Suprapubic skin (tissue), 4 donors: ENCODE results near the gene GPR50. TPM values are rescaled to one million over a fixed set of nuclear protein-coding genes. Genes with fewer than 3 reads are reported as not detected.

Source experiments
- DNase-seq, 2 donors: peaks; one replicate each; pipeline ENCODE4 v3.0.0-alpha.2; 2019; ENCODE audit warnings: low spot score in 2 of 2
- H3K27ac ChIP-seq: fragments of 200-600 bp; sonication (generic); one replicate; pipeline ENCODE4 v1.5.1; 2019
- H3K27me3 ChIP-seq: fragments of 200-600 bp; sonication (generic); one replicate; pipeline ENCODE4 v1.5.1; 2019
- H3K36me3 ChIP-seq: fragments of 200-600 bp; sonication (generic); one replicate; pipeline ENCODE4 v1.5.1; 2019
- H3K4me1 ChIP-seq: fragments of 200-600 bp; sonication (generic); one replicate; pipeline ENCODE4 v1.5.1; 2019
- H3K4me3 ChIP-seq: fragments of 200-600 bp; sonication (generic); one replicate; pipeline ENCODE4 v1.5.1; 2019; ENCODE audit warnings: mild to moderate bottlenecking
- H3K9me3 ChIP-seq: fragments of 200-600 bp; sonication (generic); one replicate; pipeline ENCODE4 v1.5.1; 2019
- CTCF ChIP-seq, 2 donors: fragments of 200-600 bp in 1 of 2; fragments of 450-650 bp in 1 of 2; sonication (generic) in 1 of 2; IDR thresholded peaks; one replicate each; pipeline ENCODE4 v1.5.1; 2016 to 2019; ENCODE audit warnings: antibody characterized with exemption in 2 of 2, mild to moderate bottlenecking in 1 of 2, moderate library complexity in 1 of 2
- EP300 ChIP-seq: sonication (generic); formaldehyde crosslinking; IDR thresholded peaks from one replicate; pipeline ENCODE4 v1.6.1; 2017; ENCODE audit warnings: antibody characterized with exemption
- POLR2A ChIP-seq, 2 donors: fragments of 450-650 bp; IDR thresholded peaks; one replicate each; pipeline ENCODE4 v1.6.1; 2017; ENCODE audit warnings: antibody characterized with exemption in 2 of 2, mild to moderate bottlenecking in 2 of 2, moderate library complexity in 2 of 2
- POLR2AphosphoS5 ChIP-seq, 3 donors: sonication (generic); formaldehyde crosslinking; IDR thresholded peaks; one replicate each; pipeline ENCODE4 v1.6.1; 2017; ENCODE audit warnings: antibody characterized with exemption in 3 of 3
- WGBS: methylation state at CpG from one replicate; pipeline ENCODE4 v1.1.5; 2018; 5-methylcytosine and 5-hydroxymethylcytosine counted together
- total RNA-seq, 4 donors: library from RNA; depleted of rRNA; stranded (reverse); fragments of >200 nt; gene quantifications; one replicate each; pipeline ENCODE4 v1.1.0, GENCODE V29; 2016

GPR50 gene
- total RNA-seq, 4 donors from 2014 or later = not detected

DNA sequence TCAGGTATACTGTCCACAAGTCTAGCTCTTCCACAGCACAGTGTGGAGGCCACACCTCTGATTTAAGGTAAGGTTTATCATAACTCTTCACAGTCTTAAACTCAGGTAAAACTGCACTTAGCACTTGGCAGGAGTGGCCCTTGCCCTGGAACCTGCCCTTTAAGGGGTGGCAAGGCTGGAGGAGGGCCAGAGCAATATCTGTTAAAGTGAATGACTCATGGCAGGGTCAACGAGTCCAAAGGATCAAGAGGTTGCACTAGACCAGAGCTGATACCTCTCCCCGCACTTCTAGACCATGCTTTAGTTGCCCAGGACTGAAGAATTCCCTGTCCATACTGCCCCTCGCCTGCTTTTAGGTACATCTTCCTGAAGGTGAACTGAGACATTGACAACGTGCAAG lies 14.7 kb upstream of the GPR50 start:
- DNase-seq = no peak
- 69% methylated on average over 4 of the region's 4 CpGs for WGBS
- Histone ChIP-seq H3K27me3 (no peaks in the 10 kb centered on the region), H3K4me3 (no peak overlapping the region), H3K27ac (no peak overlapping the region), H3K9me3 (no peaks in the 10 kb centered on the region), H3K4me1 (no peaks in the 10 kb centered on the region), H3K36me3 (no peaks in the 10 kb centered on the region)
- TF ChIP-seq POLR2A (IDR thresholded peaks at IDR 0.05) = no peak
- TF ChIP-seq EP300 = no peak
- TF ChIP-seq POLR2AphosphoS5 (IDR thresholded peaks at IDR 0.05) = no peak
- no peak for TF ChIP-seq CTCF (IDR thresholded peaks at IDR 0.05)

GRCh38 chrX:151167791-151168345 lies 8.5 kb upstream of the GPR50 start:
- H3K4me3 ChIP-seq = no peak overlapping the region
- no peaks in the 10 kb centered on the region for H3K4me1 ChIP-seq
- H3K27me3 ChIP-seq = no peaks in the 10 kb centered on the region
- no peak for DNase-seq
- no peak for TF ChIP-seq POLR2A (IDR thresholded peaks at IDR 0.05)
- TF ChIP-seq EP300 = no peak
- TF ChIP-seq POLR2AphosphoS5 (IDR thresholded peaks at IDR 0.05) = no peak
- TF ChIP-seq CTCF (IDR thresholded peaks at IDR 0.05) = no peak
- H3K36me3 ChIP-seq = no peaks in the 10 kb centered on the region
- H3K9me3 ChIP-seq = no peaks in the 10 kb centered on the region
- H3K27ac ChIP-seq = no peak overlapping the region
- 65% methylated on average over 7 of the region's 7 CpGs for WGBS

- Histone ChIP-seq H3K27me3 (peaks cover 8% of the 10 kb centered on the region), H3K27ac (no peak overlapping the region), H3K4me1 (no peaks in the 10 kb centered on the region), H3K36me3 (no peaks in the 10 kb centered on the region), H3K9me3 (no peaks in the 10 kb centered on the region), H3K4me3 (no peak overlapping the region)
- DNase-seq = no peak
- 90% methylated on average over 1 of the region's 1 CpG for WGBS
- TF ChIP-seq EP300 = no peak
- no peak for TF ChIP-seq CTCF (IDR thresholded peaks at IDR 0.05)
- TF ChIP-seq POLR2A (IDR thresholded peaks at IDR 0.05) = no peak
- no peak for TF ChIP-seq POLR2AphosphoS5 (IDR thresholded peaks at IDR 0.05)
Observed at GRCh38 chrX:151169783-151170182, 6.6 kb upstream of the GPR50 start.

DNA sequence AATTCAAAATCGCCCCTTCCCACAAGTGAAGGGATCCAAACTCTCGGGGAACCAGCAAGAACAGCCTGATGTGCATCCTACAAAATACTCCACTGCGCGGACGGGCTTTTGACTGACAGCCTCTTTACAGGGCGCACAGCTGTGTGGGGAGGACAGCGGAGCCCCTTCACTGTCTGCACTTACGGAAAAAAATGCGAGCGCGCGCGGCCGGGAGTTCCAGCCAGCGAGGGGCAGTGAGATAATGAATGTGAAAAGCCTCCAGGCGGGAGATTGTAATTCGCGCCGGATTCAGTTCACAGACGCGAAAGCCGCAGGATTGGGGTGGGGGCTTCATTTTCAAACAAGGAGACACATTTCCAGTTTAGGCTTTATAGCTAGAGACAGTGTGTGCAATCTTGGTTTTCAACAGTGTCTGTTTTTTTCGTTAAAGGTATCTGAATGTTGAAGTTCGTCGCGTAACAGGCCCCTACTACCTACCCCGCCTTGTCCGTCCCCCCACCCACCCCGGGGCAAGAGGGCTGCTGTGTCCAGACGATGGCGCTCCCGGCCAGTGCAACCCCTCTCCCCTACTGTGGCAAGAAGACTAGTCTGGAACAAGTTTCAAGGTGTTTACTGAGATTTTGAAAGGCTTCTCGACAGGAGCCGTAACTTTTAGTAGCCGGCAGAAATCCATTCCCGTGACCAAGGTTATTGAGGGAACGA lies 1.7 kb upstream of the GPR50 start:
- peaks cover 9% of the 10 kb centered on the region for H3K4me1 ChIP-seq
- no peak overlapping the region for H3K4me3 ChIP-seq
- TF ChIP-seq POLR2AphosphoS5 (IDR thresholded peaks at IDR 0.05) = no peak
- WGBS = 51% methylated on average over 36 of the region's 37 CpGs
- no peak for DNase-seq
- H3K36me3 ChIP-seq = no peaks in the 10 kb centered on the region
- no peak overlapping the region for H3K27ac ChIP-seq
- H3K9me3 ChIP-seq = no peaks in the 10 kb centered on the region
- H3K27me3 ChIP-seq = peaks cover 57% of the 10 kb centered on the region

GRCh38 chrX:151175283-151176062 lies 911 bp upstream of the GPR50 start:
- Histone ChIP-seq H3K4me1 (peaks cover 9% of the 10 kb centered on the region), H3K4me3 (no peak overlapping the region), H3K36me3 (no peaks in the 10 kb centered on the region), H3K27ac (no peak overlapping the region), H3K9me3 (no peaks in the 10 kb centered on the region), H3K27me3 (peaks cover 62% of the 10 kb centered on the region)
- 45% methylated on average over 49 of the region's 54 CpGs for WGBS
- no peak for TF ChIP-seq CTCF (IDR thresholded peaks at IDR 0.05)
- no peak for TF ChIP-seq POLR2A (IDR thresholded peaks at IDR 0.05)
- TF ChIP-seq EP300 = no peak
- TF ChIP-seq POLR2AphosphoS5 (IDR thresholded peaks at IDR 0.05) = no peak
- no peak for DNase-seq
